Adrenal gland (tissue), 12 donors: ENCODE results near the gene COBLL1. TPM values are rescaled to one million over a fixed set of nuclear protein-coding genes. Genes with fewer than 3 reads are reported as not detected.

Source experiments
- DNase-seq, 7 donors: peaks; one replicate each; pipeline ENCODE4 v3.0.0-alpha.2; 2019 to 2020
- H3K27ac ChIP-seq, 5 donors: fragments of 200-600 bp; sonication (generic) in 4 of 5; 1 replicate in 3 of 5; 2 replicates in 2 of 5; pipeline versions ENCODE4 v1.5.1 to v1.8.0; 2016 to 2020; ENCODE audit warnings: mild to moderate bottlenecking in 1 of 5
- H3K27me3 ChIP-seq: fragments of 200-600 bp; 2 replicates; pipeline ENCODE4 v1.8.0; 2021
- H3K36me3 ChIP-seq, 2 donors: fragments of 200-600 bp; replicated peaks in 1 of 2; 1 replicate in 1 of 2; 2 replicates in 1 of 2; pipeline versions ENCODE4 v1.5.1 to v1.8.0; 2018 to 2022
- H3K4me1 ChIP-seq, 2 donors: fragments of 200-600 bp; replicated peaks in 1 of 2; 1 replicate in 1 of 2; 2 replicates in 1 of 2; pipeline versions ENCODE4 v1.5.1 to v1.8.0; 2018 to 2021
- H3K4me3 ChIP-seq, 4 donors: fragments of 200-600 bp; sonication (generic) in 3 of 4; one replicate each; pipeline ENCODE4 v1.5.1; 2016 to 2018
- H3K9me3 ChIP-seq, 3 donors: fragments of 200-600 bp; sonication (generic) in 1 of 3; replicated peaks in 1 of 3; 1 replicate in 2 of 3; 2 replicates in 1 of 3; pipeline versions ENCODE4 v1.5.1 to v1.8.0; 2016 to 2021
- CTCF ChIP-seq, 6 experiments: fragments of 450-650 bp in 4 of 6; fragments of 200-600 bp in 2 of 6; sonication (generic) in 1 of 6; IDR thresholded peaks; 1 replicate in 5 of 6; 2 replicates in 1 of 6; pipeline versions ENCODE4 v1.5.1 to v1.8.0; 2016 to 2021; ENCODE audit warnings: antibody characterized with exemption in 6 of 6, mild to moderate bottlenecking in 2 of 6, moderate library complexity in 1 of 6
- POLR2A ChIP-seq, 2 donors: fragments of 450-650 bp; IDR thresholded peaks; one replicate each; pipeline ENCODE4 v1.6.1; 2017; ENCODE audit warnings: antibody characterized with exemption in 2 of 2, mild to moderate bottlenecking in 2 of 2, moderate library complexity in 1 of 2
- WGBS, 4 donors: extraction: QIAGEN DNeasy Blood & Tissue Kit in 2 of 4; methylation state at CpG; one replicate each; pipeline versions ENCODE4 v1.1.5 to v1.1.7; 2013 to 2017; 5-methylcytosine and 5-hydroxymethylcytosine counted together
- intact Hi-C, 2 donors: fragments of 100-400 bp; cut with DNase I; formaldehyde crosslinking; loops; one replicate each; pipeline versions ENCODE4 v1.14.1 to v1.15.0; 2022 to 2023
- polyA plus RNA-seq, 3 donors: library from polyadenylated mRNA; stranded (reverse); fragments of 200-250 nt in 2 of 3; fragments of 350-450 nt in 1 of 3; fragmentation: Illumina TruSeq in 1 of 3; extraction: RNeasy Lipid Tissue Mini Kit (QIAGEN cat#74804) in 1 of 3; gene quantifications; one replicate each; pipeline ENCODE4 v1.2.3, GENCODE V29; 2013 to 2014
- total RNA-seq, 9 donors: library from RNA; depleted of rRNA in 4 of 9; stranded (reverse); fragments of >200 nt in 4 of 9; fragments of 120-200 nt in 1 of 9; fragmentation: NEBNext Ultra II Directional in 1 of 9; extraction: Animal tissue kit (Norgen Biotek cat#: 25700) in 1 of 9; gene quantifications; one replicate each; pipeline versions ENCODE4 v1.1.0 to v1.2.4, GENCODE V29; 2013 to 2023
- donor health status: healthy with polysubstance abuse.
- donor health status: Bipolar disorder and iron deficiency.
- donor health status: DM: yes; HTN: yes; CAD: no.
- donor health status: DM: no; HTN: no; CAD: no.
- donor health status: DM: no; HTN: no; CAD: no.
- donor health status: DM: yes; HTN: yes; CAD: no.

The COBLL1 gene
- total and polyA plus RNA-seq, 12 donors = 25.8 to 365 (median 212) TPM

- Histone ChIP-seq H3K36me3 (no peaks in the 10 kb centered on the region), H3K27me3 (no peaks in the 10 kb centered on the region), H3K27ac (no peak overlapping the region), H3K4me3 (no peak overlapping the region), H3K4me1 (peaks cover 0 to 20% of the 10 kb centered on the region in 2 donors), H3K9me3 (no peaks in the 10 kb centered on the region)
- DNase-seq = no peak
- TF ChIP-seq POLR2A (IDR thresholded peaks at IDR 0.05) = no peak
- no peak for TF ChIP-seq CTCF (IDR thresholded peaks at IDR 0.05)
- intact Hi-C loops = no loop called here
Measured at GRCh38 chr2:164661349-164661748, 180.3 kb downstream of the COBLL1 start.

- Histone ChIP-seq H3K4me1 (peaks cover 0 to 10% of the 10 kb centered on the region in 2 donors), H3K36me3 (no peaks in the 10 kb centered on the region), H3K27me3 (no peaks in the 10 kb centered on the region), H3K27ac (no peak overlapping the region), H3K4me3 (no peak overlapping the region), H3K9me3 (no peaks in the 10 kb centered on the region)
- TF ChIP-seq POLR2A (IDR thresholded peaks at IDR 0.05) (no peak), CTCF (IDR thresholded peaks at IDR 0.05) (no peak)
- intact Hi-C loops = no loop called here
- no peak for DNase-seq
- WGBS, 4 donors = 71 to 80% (median 76%) methylated on average over 2 of the region's 2 CpGs
Measured at GRCh38 chr2:164657129-164657528, 184.5 kb downstream of the COBLL1 start.

- WGBS, 4 donors = 89 to 93% (median 90%) methylated on average over 2 of the region's 2 CpGs
- Histone ChIP-seq H3K9me3 (no peaks in the 10 kb centered on the region), H3K4me1 (no peaks in the 10 kb centered on the region), H3K27ac (no peak overlapping the region), H3K4me3 (no peak overlapping the region), H3K36me3 (no peaks in the 10 kb centered on the region), H3K27me3 (no peaks in the 10 kb centered on the region)
- no peak for DNase-seq
- intact Hi-C loops = no loop called here
- TF ChIP-seq POLR2A (IDR thresholded peaks at IDR 0.05) (no peak), CTCF (IDR thresholded peaks at IDR 0.05) (no peak)
Measured at GRCh38 chr2:164655750-164656149, 185.9 kb downstream of the COBLL1 start.

- no peaks in the 10 kb centered on the region for H3K4me1 ChIP-seq
- TF ChIP-seq POLR2A (IDR thresholded peaks at IDR 0.05) (no peak), CTCF (IDR thresholded peaks at IDR 0.05) (no peak)
- H3K27me3 ChIP-seq = no peaks in the 10 kb centered on the region
- intact Hi-C loops = no loop called here
- H3K36me3 ChIP-seq = no peaks in the 10 kb centered on the region
- no peak overlapping the region for H3K27ac ChIP-seq
- H3K9me3 ChIP-seq = no peaks in the 10 kb centered on the region
- H3K4me3 ChIP-seq = no peak overlapping the region
- DNase-seq = no peak
Measured at GRCh38 chr2:164655336-164655735, 186.3 kb downstream of the COBLL1 start.
